ENCODE data around the gene KLHL2.

DNA sequence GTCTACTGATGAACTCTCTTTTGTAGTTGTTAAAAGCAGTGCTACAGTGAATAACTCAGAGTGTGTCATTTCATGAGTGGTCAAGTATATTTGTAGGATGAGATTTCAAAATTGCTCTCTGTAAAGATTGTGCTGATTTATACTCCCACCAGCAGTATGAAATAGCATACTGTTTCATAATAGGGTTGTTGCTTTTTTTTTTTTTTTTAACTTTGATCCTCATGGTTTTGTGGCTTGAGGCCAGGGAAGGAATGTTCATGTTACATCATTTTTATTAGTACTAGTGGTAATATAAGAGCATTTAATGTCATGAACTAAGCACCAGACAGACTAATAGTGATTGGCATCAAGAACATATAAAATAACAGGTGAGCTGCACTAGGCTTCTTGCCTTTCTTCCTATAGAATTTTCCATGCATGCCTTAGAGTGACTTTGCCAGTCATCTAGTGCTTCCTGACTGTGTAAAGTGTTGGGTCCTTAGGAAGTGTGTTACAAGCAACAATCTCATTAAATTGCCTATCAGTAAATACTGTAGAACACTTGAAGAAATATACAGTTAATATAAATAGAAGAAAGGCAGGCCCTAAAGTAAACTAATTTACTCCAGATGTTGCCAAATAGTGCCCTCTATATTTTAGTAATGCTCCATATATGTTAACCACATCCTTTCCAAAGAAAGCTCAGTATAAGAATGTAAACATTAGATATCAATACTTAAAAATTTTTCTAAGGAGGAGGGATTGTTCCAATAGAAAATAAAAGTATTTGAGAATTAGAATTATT, 81.5 kb downstream of the KLHL2 start:
- TF ChIP-seq EZH2phosphoT487 (IDR thresholded peaks at IDR 0.05; ENCODE audit: borderline replicate concordance, low read depth, low read length): no peak
- TF ChIP-seq, protein P1, sequence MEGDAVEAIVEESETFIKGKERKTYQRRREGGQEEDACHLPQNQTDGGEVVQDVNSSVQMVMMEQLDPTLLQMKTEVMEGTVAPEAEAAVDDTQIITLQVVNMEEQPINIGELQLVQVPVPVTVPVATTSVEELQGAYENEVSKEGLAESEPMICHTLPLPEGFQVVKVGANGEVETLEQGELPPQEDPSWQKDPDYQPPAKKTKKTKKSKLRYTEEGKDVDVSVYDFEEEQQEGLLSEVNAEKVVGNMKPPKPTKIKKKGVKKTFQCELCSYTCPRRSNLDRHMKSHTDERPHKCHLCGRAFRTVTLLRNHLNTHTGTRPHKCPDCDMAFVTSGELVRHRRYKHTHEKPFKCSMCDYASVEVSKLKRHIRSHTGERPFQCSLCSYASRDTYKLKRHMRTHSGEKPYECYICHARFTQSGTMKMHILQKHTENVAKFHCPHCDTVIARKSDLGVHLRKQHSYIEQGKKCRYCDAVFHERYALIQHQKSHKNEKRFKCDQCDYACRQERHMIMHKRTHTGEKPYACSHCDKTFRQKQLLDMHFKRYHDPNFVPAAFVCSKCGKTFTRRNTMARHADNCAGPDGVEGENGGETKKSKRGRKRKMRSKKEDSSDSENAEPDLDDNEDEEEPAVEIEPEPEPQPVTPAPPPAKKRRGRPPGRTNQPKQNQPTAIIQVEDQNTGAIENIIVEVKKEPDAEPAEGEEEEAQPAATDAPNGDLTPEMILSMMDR (conservative IDR thresholded peaks at IDR 0.05; ENCODE audit: low read length): peak; percentile 19; the same call in 1 of the 2 replicates

All from OCI-LY7 (cell line).